ENCODE data around the gene MFSD1. TPM values are rescaled to one million over a fixed set of nuclear protein-coding genes. Genes with fewer than 3 reads are reported as not detected.

The MFSD1 gene
- total and polyA plus RNA-seq, 9 of the 15 experiments (the other 6 are each of a cell fraction or from before 2014, with no cell fraction given): 8.7 to 49.5 (median 28.6) TPM

DNA sequence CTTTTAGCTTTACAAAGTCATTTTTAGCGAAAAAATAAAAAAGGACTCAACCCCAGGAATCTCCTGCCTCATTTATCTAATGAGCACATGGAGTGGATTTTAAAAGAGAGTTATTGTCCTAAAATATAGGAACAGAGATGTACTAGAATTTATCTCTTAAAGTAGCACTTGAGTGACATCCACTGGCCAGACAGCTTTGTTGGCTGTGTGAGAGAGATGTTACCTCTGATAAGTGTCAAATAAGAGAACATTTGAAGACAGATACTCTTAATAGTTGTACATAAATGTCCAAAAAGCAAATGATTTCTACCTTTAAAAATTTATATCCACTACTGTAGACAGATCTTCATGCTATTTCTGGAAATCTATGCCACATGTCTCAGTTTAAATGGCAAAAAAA is 12.3 kb upstream of the MFSD1 start (continued):
- TF ChIP-seq, protein P1, sequence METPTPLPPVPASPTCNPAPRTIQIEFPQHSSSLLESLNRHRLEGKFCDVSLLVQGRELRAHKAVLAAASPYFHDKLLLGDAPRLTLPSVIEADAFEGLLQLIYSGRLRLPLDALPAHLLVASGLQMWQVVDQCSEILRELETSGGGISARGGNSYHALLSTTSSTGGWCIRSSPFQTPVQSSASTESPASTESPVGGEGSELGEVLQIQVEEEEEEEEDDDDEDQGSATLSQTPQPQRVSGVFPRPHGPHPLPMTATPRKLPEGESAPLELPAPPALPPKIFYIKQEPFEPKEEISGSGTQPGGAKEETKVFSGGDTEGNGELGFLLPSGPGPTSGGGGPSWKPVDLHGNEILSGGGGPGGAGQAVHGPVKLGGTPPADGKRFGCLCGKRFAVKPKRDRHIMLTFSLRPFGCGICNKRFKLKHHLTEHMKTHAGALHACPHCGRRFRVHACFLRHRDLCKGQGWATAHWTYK (CRISPR knock-in tag; IDR thresholded peaks at IDR 0.05): 0 out of 2 replicates have a peak, but pooled peaks have one; percentile 11
- TF ChIP-seq EP300 (IDR thresholded peaks at IDR 0.05; ENCODE audit: low read length): no peak
- TF ChIP-seq RUNX1 (IDR thresholded peaks at IDR 0.05; ENCODE audit: low read depth): no peak
- TF ChIP-seq SIN3A (IDR thresholded peaks at IDR 0.05; ENCODE audit: borderline replicate concordance in 2 of 2, control insufficient read depth in 1 of 2, low read depth in 2 of 2, low read length in 2 of 2): no peak
- no peak for TF ChIP-seq SRSF3 (IDR thresholded peaks at IDR 0.05; ENCODE audit: insufficient read depth, low read length)
- TF ChIP-seq ARID2 (IDR thresholded peaks at IDR 0.05): peak; percentile 78
- TF ChIP-seq FOXJ3 (CRISPR knock-in tag; IDR thresholded peaks at IDR 0.05): no peak
- TF ChIP-seq HDAC2 (IDR thresholded peaks at IDR 0.05): 0 out of 2 replicates have a peak, but pooled peaks have one; percentile 12
- 0 out of 2 replicates have a peak, but pooled peaks have one; percentile 4 for TF ChIP-seq ZNF384 (IDR thresholded peaks at IDR 0.05; ENCODE audit: low read depth, low read length)
- TF ChIP-seq SMARCA5 (IDR thresholded peaks at IDR 0.05): no peak
- TF ChIP-seq TCF3 (CRISPR knock-in tag; IDR thresholded peaks at IDR 0.05): no peak
- TF ChIP-seq, protein P2, sequence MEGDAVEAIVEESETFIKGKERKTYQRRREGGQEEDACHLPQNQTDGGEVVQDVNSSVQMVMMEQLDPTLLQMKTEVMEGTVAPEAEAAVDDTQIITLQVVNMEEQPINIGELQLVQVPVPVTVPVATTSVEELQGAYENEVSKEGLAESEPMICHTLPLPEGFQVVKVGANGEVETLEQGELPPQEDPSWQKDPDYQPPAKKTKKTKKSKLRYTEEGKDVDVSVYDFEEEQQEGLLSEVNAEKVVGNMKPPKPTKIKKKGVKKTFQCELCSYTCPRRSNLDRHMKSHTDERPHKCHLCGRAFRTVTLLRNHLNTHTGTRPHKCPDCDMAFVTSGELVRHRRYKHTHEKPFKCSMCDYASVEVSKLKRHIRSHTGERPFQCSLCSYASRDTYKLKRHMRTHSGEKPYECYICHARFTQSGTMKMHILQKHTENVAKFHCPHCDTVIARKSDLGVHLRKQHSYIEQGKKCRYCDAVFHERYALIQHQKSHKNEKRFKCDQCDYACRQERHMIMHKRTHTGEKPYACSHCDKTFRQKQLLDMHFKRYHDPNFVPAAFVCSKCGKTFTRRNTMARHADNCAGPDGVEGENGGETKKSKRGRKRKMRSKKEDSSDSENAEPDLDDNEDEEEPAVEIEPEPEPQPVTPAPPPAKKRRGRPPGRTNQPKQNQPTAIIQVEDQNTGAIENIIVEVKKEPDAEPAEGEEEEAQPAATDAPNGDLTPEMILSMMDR (IDR thresholded peaks at IDR 0.05 in 2 of 3, conservative IDR thresholded peaks at IDR 0.05 in 1 of 3; ENCODE audit: insufficient read depth in 2 of 3, low read depth in 1 of 3, low read length in 3 of 3): peak; percentile 64 to 92 (median 66); a peak in 5 of 6 replicates
- no peak for TF ChIP-seq HINFP (tag; conservative IDR thresholded peaks at IDR 0.05; ENCODE audit: low read depth)
- no peak for TF ChIP-seq PCBP1 (IDR thresholded peaks at IDR 0.05; ENCODE audit: low read depth, low read length, poor library complexity, severe bottlenecking)
- TF ChIP-seq ZBTB34 (CRISPR knock-in tag; IDR thresholded peaks at IDR 0.05): no peak
- TF ChIP-seq RAD21 (CRISPR knock-in tag; conservative IDR thresholded peaks at IDR 0.05 in 1 of 2, IDR thresholded peaks at IDR 0.05 in 1 of 2): peak; percentile 90 to 96
- no peak for TF ChIP-seq RFX1 (IDR thresholded peaks at IDR 0.05)
- TF ChIP-seq, protein P3, sequence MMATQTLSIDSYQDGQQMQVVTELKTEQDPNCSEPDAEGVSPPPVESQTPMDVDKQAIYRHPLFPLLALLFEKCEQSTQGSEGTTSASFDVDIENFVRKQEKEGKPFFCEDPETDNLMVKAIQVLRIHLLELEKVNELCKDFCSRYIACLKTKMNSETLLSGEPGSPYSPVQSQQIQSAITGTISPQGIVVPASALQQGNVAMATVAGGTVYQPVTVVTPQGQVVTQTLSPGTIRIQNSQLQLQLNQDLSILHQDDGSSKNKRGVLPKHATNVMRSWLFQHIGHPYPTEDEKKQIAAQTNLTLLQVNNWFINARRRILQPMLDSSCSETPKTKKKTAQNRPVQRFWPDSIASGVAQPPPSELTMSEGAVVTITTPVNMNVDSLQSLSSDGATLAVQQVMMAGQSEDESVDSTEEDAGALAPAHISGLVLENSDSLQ (IDR thresholded peaks at IDR 0.05): peak; percentile 64
- TF ChIP-seq GATA2 (CRISPR knock-in tag; IDR thresholded peaks at IDR 0.05): peak; percentile 88
- no peak for TF ChIP-seq E2F1 (CRISPR knock-in tag; IDR thresholded peaks at IDR 0.05)

Measured in K562 (cell line).